ENCODE measurements around the gene PNPLA3.

PNPLA3 gene

DNA sequence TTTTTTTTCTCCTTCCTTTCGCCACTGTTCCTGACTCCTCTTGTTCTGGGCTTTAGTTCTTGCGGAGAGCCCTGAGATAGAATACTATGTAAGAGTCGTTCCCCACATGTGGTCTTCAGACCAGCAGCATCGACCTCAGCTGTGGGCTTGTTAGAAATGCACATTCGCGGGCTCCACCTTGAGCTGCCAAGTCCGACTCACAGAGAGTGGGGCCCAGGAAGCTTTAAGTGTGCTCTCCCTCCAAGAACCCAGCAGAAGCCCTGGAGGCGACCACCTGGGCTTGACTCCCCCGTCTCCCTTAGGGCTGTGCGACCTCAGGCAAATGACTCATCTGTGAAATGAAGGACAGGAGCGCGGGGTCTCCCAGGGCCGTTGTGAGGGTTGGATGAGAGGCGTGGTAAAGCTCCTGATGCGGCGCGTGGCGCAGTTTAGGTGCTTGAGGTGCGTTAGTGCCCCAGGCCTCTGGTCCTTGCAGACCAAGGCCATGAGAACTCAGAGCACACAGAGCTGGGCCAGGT is 50.5 kb downstream of the PNPLA3 start:
- TF ChIP-seq SIN3A (IDR thresholded peaks at IDR 0.05; ENCODE audit: borderline replicate concordance, insufficient read depth, low read length) (no peak), FOXP2 (optimal IDR thresholded peaks at IDR 0.05; ENCODE audit: borderline replicate concordance, extremely low read depth, extremely low read length, insufficient read depth) (no peak), TAF1 (IDR thresholded peaks at IDR 0.05; ENCODE audit: borderline replicate concordance, insufficient read depth, low read length) (no peak), POLR2AphosphoS5 (IDR thresholded peaks at IDR 0.05; ENCODE audit: low read depth, low read length) (no peak)
- TF ChIP-seq, protein P1, sequence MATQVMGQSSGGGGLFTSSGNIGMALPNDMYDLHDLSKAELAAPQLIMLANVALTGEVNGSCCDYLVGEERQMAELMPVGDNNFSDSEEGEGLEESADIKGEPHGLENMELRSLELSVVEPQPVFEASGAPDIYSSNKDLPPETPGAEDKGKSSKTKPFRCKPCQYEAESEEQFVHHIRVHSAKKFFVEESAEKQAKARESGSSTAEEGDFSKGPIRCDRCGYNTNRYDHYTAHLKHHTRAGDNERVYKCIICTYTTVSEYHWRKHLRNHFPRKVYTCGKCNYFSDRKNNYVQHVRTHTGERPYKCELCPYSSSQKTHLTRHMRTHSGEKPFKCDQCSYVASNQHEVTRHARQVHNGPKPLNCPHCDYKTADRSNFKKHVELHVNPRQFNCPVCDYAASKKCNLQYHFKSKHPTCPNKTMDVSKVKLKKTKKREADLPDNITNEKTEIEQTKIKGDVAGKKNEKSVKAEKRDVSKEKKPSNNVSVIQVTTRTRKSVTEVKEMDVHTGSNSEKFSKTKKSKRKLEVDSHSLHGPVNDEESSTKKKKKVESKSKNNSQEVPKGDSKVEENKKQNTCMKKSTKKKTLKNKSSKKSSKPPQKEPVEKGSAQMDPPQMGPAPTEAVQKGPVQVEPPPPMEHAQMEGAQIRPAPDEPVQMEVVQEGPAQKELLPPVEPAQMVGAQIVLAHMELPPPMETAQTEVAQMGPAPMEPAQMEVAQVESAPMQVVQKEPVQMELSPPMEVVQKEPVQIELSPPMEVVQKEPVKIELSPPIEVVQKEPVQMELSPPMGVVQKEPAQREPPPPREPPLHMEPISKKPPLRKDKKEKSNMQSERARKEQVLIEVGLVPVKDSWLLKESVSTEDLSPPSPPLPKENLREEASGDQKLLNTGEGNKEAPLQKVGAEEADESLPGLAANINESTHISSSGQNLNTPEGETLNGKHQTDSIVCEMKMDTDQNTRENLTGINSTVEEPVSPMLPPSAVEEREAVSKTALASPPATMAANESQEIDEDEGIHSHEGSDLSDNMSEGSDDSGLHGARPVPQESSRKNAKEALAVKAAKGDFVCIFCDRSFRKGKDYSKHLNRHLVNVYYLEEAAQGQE (IDR thresholded peaks at IDR 0.05; ENCODE audit: insufficient read depth in 1 of 2, low read depth in 2 of 2, low read length in 2 of 2): no peak

DNA sequence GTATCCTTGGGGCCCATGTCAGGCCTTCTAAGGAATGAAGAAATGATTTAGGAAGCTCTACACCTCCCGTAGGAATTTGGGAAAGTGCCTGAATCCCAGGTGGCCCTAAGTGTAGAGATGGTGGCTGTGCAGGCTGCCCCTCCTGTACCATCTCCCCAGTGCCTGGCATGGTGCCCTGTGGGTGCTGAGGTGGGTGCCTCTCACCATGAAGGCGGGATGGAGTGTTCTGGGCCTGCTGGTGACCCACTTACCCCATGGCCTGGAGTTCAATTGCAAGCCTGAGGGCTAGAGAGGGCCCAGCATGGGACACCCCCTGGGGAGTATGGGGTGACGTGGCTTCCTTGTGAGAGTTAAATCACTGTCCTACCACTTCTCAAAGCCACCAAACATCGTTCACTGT is 51.4 kb downstream of the PNPLA3 start:
- TF ChIP-seq, protein P1 (IDR thresholded peaks at IDR 0.05; ENCODE audit: insufficient read depth in 1 of 2, low read depth in 2 of 2, low read length in 2 of 2): no peak
- TF ChIP-seq SIN3A (IDR thresholded peaks at IDR 0.05; ENCODE audit: borderline replicate concordance, insufficient read depth, low read length) (no peak), TAF1 (IDR thresholded peaks at IDR 0.05; ENCODE audit: borderline replicate concordance, insufficient read depth, low read length) (no peak), POLR2AphosphoS5 (IDR thresholded peaks at IDR 0.05; ENCODE audit: low read depth, low read length) (no peak), FOXP2 (optimal IDR thresholded peaks at IDR 0.05; ENCODE audit: borderline replicate concordance, extremely low read depth, extremely low read length, insufficient read depth) (no peak)

DNA sequence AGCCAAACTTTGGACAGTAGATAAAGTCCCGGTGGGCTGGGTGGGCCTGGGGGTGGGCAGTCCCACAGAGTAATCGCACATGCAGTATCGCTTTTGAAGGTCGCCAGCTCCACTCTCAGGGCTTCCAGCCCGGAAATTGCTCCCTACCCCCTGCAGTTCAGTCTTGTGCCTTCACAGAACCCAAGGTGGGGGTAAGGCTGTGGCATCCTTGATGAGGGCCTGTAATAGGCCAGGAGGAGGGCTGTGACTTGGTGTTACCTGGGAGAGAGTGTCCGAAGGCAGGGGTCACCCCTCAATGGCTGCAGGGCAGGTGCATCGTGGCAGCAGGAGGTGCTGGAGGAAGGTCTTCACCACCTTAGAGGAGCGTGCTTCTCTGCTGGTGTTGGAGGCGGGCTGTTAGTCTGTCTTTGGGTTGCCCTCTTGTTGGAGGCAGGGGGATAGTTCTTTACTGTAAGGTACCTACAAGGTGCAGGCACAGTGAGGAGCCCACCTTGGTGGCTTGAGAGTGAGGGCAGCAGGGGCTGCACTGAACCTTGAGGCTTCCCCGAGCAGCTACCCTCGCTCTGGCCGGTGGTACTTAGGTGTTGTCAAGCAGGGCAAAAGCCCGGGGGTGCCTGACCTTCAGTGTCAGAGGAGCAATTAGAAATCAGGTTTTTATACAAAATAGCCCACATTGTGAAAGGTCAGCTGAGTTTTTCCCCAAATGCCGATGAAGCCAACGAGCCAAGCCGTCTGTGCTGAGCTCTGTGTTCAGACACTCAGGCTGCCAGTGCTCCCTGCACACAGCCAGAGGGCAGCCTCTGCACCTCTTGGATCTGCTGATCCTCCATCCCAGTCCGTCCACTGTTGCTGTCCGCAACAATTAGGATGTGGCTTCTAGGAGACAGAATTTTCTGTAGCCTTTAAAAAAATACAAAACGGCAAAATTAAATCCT is 53.5 kb downstream of the PNPLA3 start:
- TF ChIP-seq TAF1 (IDR thresholded peaks at IDR 0.05; ENCODE audit: borderline replicate concordance, insufficient read depth, low read length) (no peak), FOXP2 (optimal IDR thresholded peaks at IDR 0.05; ENCODE audit: borderline replicate concordance, extremely low read depth, extremely low read length, insufficient read depth) (no peak)

DNA sequence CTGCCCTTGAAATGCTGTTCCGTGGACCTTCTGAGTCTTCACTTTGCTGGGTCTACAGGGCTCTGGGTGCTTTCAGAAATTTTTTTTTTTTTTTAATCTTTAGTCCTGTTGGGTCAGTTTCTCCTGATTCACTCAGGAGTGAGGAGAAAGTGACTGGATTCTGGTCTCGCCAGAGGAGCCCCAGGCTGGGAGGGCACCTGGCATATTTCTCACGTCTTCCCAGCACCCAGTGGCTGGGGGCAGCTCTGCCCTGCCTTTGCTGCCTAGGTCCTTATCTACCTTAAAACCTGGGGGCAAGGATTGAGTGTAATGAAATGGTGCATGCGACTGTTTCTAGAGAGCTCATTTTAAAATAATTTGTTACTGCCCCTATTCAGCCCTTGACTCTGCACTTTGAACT is 55.0 kb downstream of the PNPLA3 start:
- TF ChIP-seq, protein P1 (IDR thresholded peaks at IDR 0.05; ENCODE audit: insufficient read depth in 1 of 2, low read depth in 2 of 2, low read length in 2 of 2): no peak
- TF ChIP-seq FOXP2 (optimal IDR thresholded peaks at IDR 0.05; ENCODE audit: borderline replicate concordance, extremely low read depth, extremely low read length, insufficient read depth) (no peak), TAF1 (IDR thresholded peaks at IDR 0.05; ENCODE audit: borderline replicate concordance, insufficient read depth, low read length) (no peak), SIN3A (IDR thresholded peaks at IDR 0.05; ENCODE audit: borderline replicate concordance, insufficient read depth, low read length) (no peak), POLR2AphosphoS5 (IDR thresholded peaks at IDR 0.05; ENCODE audit: low read depth, low read length) (no peak)

DNA sequence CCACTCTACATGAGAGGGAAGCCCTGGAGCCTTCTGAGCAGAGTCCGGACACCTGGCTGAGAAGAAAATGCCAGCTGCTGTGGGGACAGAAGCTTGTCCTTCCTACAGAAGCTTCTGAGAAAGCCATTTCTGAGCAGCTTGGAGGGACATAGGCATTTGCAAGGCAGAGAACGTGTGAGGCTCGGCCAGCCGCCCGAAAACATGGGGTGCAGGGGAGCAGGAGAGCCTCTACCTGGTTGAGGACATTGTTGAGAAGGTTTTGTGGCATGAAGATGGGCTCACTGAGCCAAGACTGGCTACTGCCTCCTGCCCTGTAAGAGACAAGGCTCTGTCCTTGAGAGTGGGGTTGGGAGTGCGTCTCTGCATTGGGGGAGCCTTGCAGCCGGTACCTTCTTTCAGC is 57.0 kb downstream of the PNPLA3 start:
- TF ChIP-seq, protein P1 (IDR thresholded peaks at IDR 0.05; ENCODE audit: insufficient read depth in 1 of 2, low read depth in 2 of 2, low read length in 2 of 2): no peak

Measured in PFSK-1 (cell line).